Activated CD4-positive, alpha-beta T cell treated with anti-CD3 and anti-CD28 coated beads, Interleukin-2, amount 10 ng/mL, durations not matched to agents 24 days and 14 days (primary cell): Measurements from ENCODE around the gene TMEM52. TPM values are rescaled to one million over a fixed set of nuclear protein-coding genes. Genes with fewer than 3 reads are reported as not detected.

ENCODE experiments used
- DNase-seq: peaks from one replicate; pipeline ENCODE4 v3.0.0; 2022
- H3K27ac Mint-ChIP-seq: one replicate; pipeline ENCODE4 v1.8.0; 2022; ENCODE audit warnings: mild to moderate bottlenecking, mixed read lengths
- H3K27me3 Mint-ChIP-seq: one replicate; pipeline ENCODE4 v1.8.0; 2022; ENCODE audit warnings: mixed read lengths
- H3K36me3 Mint-ChIP-seq: one replicate; pipeline ENCODE4 v1.8.0; 2022; ENCODE audit warnings: low read depth, mild to moderate bottlenecking, mixed read lengths
- H3K4me1 Mint-ChIP-seq: one replicate; pipeline ENCODE4 v1.8.0; 2021; ENCODE audit warnings: mixed read lengths
- H3K4me3 Mint-ChIP-seq: one replicate; pipeline ENCODE4 v1.8.0; 2022; ENCODE audit warnings: mild to moderate bottlenecking, moderate library complexity, mixed read lengths
- H3K9me3 Mint-ChIP-seq: one replicate; pipeline ENCODE4 v1.8.0; 2021; ENCODE audit warnings: mixed read lengths
- intact Hi-C: fragments of 100-400 bp; cut with micrococcal nuclease; formaldehyde crosslinking; loops from one replicate; pipeline ENCODE4 v1.15.1; 2023
- total RNA-seq: library from RNA; stranded (reverse); gene quantifications from 2 replicates; pipeline ENCODE4 v1.2.3, GENCODE V29; 2022

TMEM52 gene
- total RNA-seq, 1 donor from 2014 or later = 3.1 TPM

GRCh38 chr1:1907098-1907736, 11.9 kb downstream of the TMEM52 start:
- intact Hi-C loops = no loop called here
- Mint-ChIP-seq H3K36me3 (no peaks in the 10 kb centered on the region), H3K9me3 (no peaks in the 10 kb centered on the region), H3K27me3 (peaks cover 4% of the 10 kb centered on the region), H3K4me1 (peaks cover 12% of the 10 kb centered on the region), H3K27ac (no peak overlapping the region), H3K4me3 (no peak overlapping the region)
- no peak for DNase-seq

- intact Hi-C loops = no loop called here
- Mint-ChIP-seq H3K27ac (peak overlapping the region; percentile 15), H3K4me3 (peak overlapping the region; percentile 32)
These were observed 12.6 kb downstream of the TMEM52 start for GRCh38 chr1:1906185-1907097.

GRCh38 chr1:1903224-1903623, 15.9 kb downstream of the TMEM52 start:
- Mint-ChIP-seq H3K36me3 (no peaks in the 10 kb centered on the region), H3K4me3 (no peak overlapping the region), H3K27ac (no peak overlapping the region), H3K4me1 (peaks cover 13% of the 10 kb centered on the region), H3K27me3 (peaks cover 2% of the 10 kb centered on the region), H3K9me3 (no peaks in the 10 kb centered on the region)
- intact Hi-C loops = no loop called here
- DNase-seq = no peak

More at GRCh38 chr1:1906185-1907097, 12.6 kb downstream of the TMEM52 start:
- peaks cover 12% of the 10 kb centered on the region for H3K4me1 Mint-ChIP-seq
- H3K36me3 Mint-ChIP-seq = no peaks in the 10 kb centered on the region
- no peaks in the 10 kb centered on the region for H3K9me3 Mint-ChIP-seq
- peak; percentile 92 for DNase-seq
- H3K27me3 Mint-ChIP-seq = peaks cover 1% of the 10 kb centered on the region

- Mint-ChIP-seq H3K36me3 (no peaks in the 10 kb centered on the region), H3K4me3 (no peak overlapping the region), H3K27ac (no peak overlapping the region), H3K27me3 (peaks cover 2% of the 10 kb centered on the region), H3K9me3 (no peaks in the 10 kb centered on the region), H3K4me1 (peaks cover 9% of the 10 kb centered on the region)
- DNase-seq = no peak
- intact Hi-C loops = no loop called here
These were observed 17.3 kb downstream of the TMEM52 start for GRCh38 chr1:1901641-1902294.

GRCh38 chr1:1900883-1901640, 18.0 kb downstream of the TMEM52 start:
- Mint-ChIP-seq H3K4me3 (no peak overlapping the region), H3K27me3 (peaks cover 4% of the 10 kb centered on the region), H3K4me1 (peaks cover 6% of the 10 kb centered on the region), H3K27ac (no peak overlapping the region), H3K9me3 (no peaks in the 10 kb centered on the region), H3K36me3 (no peaks in the 10 kb centered on the region)
- no peak for DNase-seq
- intact Hi-C loops = no loop called here

- no peak for DNase-seq
- Mint-ChIP-seq H3K4me3 (no peak overlapping the region), H3K27ac (no peak overlapping the region), H3K9me3 (no peaks in the 10 kb centered on the region), H3K36me3 (no peaks in the 10 kb centered on the region), H3K27me3 (peaks cover 8% of the 10 kb centered on the region), H3K4me1 (peaks cover 8% of the 10 kb centered on the region)
- intact Hi-C loops = no loop called here
These were observed 19.1 kb downstream of the TMEM52 start for GRCh38 chr1:1899967-1900327.

- peaks cover 12% of the 10 kb centered on the region for H3K4me1 Mint-ChIP-seq
- peaks cover 8% of the 10 kb centered on the region for H3K27me3 Mint-ChIP-seq
- no peak overlapping the region for H3K4me3 Mint-ChIP-seq
- no peaks in the 10 kb centered on the region for H3K9me3 Mint-ChIP-seq
- H3K27ac Mint-ChIP-seq = no peak overlapping the region
- H3K36me3 Mint-ChIP-seq = no peaks in the 10 kb centered on the region
- intact Hi-C loops = no loop called here
- peak; percentile 76 for DNase-seq
These were observed 19.7 kb downstream of the TMEM52 start for GRCh38 chr1:1899266-1899966.

- no peak for DNase-seq
- intact Hi-C loops = no loop called here
- H3K27ac Mint-ChIP-seq = no peak overlapping the region
- H3K4me1 Mint-ChIP-seq = peaks cover 13% of the 10 kb centered on the region
- no peak overlapping the region for H3K4me3 Mint-ChIP-seq
- H3K36me3 Mint-ChIP-seq = peaks cover under 1% of the 10 kb centered on the region
- peaks cover 8% of the 10 kb centered on the region for H3K27me3 Mint-ChIP-seq
- H3K9me3 Mint-ChIP-seq = no peaks in the 10 kb centered on the region
These were observed 20.7 kb downstream of the TMEM52 start for GRCh38 chr1:1898246-1898933.

GRCh38 chr1:1895456-1896336, 23.4 kb downstream of the TMEM52 start:
- Mint-ChIP-seq H3K4me1 (peaks cover 22% of the 10 kb centered on the region), H3K27ac (no peak overlapping the region), H3K9me3 (no peaks in the 10 kb centered on the region), H3K4me3 (no peak overlapping the region), H3K36me3 (peaks cover 7% of the 10 kb centered on the region), H3K27me3 (peaks cover 6% of the 10 kb centered on the region)
- DNase-seq = no peak
- intact Hi-C loops = no loop called here

GRCh38 chr1:1895060-1895418, 24.0 kb downstream of the TMEM52 start:
- peaks cover 6% of the 10 kb centered on the region for H3K27me3 Mint-ChIP-seq
- H3K9me3 Mint-ChIP-seq = no peaks in the 10 kb centered on the region
- intact Hi-C loops = no loop called here
- H3K4me3 Mint-ChIP-seq = no peak overlapping the region
- H3K4me1 Mint-ChIP-seq = peaks cover 22% of the 10 kb centered on the region
- peaks cover 7% of the 10 kb centered on the region for H3K36me3 Mint-ChIP-seq
- no peak for DNase-seq
- H3K27ac Mint-ChIP-seq = no peak overlapping the region

- no peak overlapping the region for H3K4me3 Mint-ChIP-seq
- H3K27ac Mint-ChIP-seq = no peak overlapping the region
- H3K4me1 Mint-ChIP-seq = peaks cover 21% of the 10 kb centered on the region
- H3K9me3 Mint-ChIP-seq = no peaks in the 10 kb centered on the region
- intact Hi-C loops = loop anchor here (5.0 kb wide), 1 partner anchor 117 kb away; the partner anchor contains the start of gene NADK
- H3K36me3 Mint-ChIP-seq = peaks cover 7% of the 10 kb centered on the region
- H3K27me3 Mint-ChIP-seq = peaks cover 6% of the 10 kb centered on the region
- DNase-seq = no peak
These were observed 24.6 kb downstream of the TMEM52 start for GRCh38 chr1:1894354-1895059.
